ENCODE results near the gene CWC27.

CWC27 gene

GRCh38 chr5:65014769-65015168, 246.0 kb downstream of the CWC27 start:
- Histone ChIP-seq H3K4me3 (ENCODE audit: low read depth in 1 of 2, low read length in 2 of 2) (no peak overlapping the region), H4K20me1 (ENCODE audit: insufficient read depth, low read length) (no peaks in the 10 kb centered on the region), H3K36me3 (ENCODE audit: insufficient read depth, low read length) (no peaks in the 10 kb centered on the region; the same call in 1 of the 2 replicates), H3K4me2 (ENCODE audit: insufficient read depth, low read length) (no peak overlapping the region), H3K79me2 (ENCODE audit: insufficient read depth, low read length) (no peaks in the 10 kb centered on the region), H3K9ac (ENCODE audit: low read depth, low read length) (no peak overlapping the region), H3K27ac (ENCODE audit: low read length) (no peak overlapping the region), H3K27me3 (ENCODE audit: insufficient read depth, low read length, poor library complexity) (no peaks in the 10 kb centered on the region), H2AFZ (ENCODE audit: low read depth, low read length) (no peak overlapping the region), H3K4me1 (ENCODE audit: insufficient read depth, low read length) (peaks cover 3% of the 10 kb centered on the region; the same call in 1 of the 2 replicates), H3K9me3 (ENCODE audit: insufficient read depth, low read length, severe bottlenecking) (no peaks in the 10 kb centered on the region)
- TF ChIP-seq CTCF (IDR thresholded peaks at IDR 0.05; ENCODE audit: borderline replicate concordance, extremely low read depth, low read length, poor library complexity, severe bottlenecking) (no peak), EZH2 (IDR thresholded peaks at IDR 0.05; ENCODE audit: borderline replicate concordance, low read depth, low read length, severe bottlenecking) (no peak)
- ATAC-seq (ENCODE audit: insufficient read depth, low read depth): no peak
- DNase-seq: no peak

- Histone ChIP-seq H2AFZ (ENCODE audit: low read depth, low read length) (no peak overlapping the region), H3K27me3 (ENCODE audit: insufficient read depth, low read length, poor library complexity) (no peaks in the 10 kb centered on the region), H3K36me3 (ENCODE audit: insufficient read depth, low read length) (no peaks in the 10 kb centered on the region; the same call in 1 of the 2 replicates), H3K9ac (ENCODE audit: low read depth, low read length) (no peak overlapping the region), H3K4me2 (ENCODE audit: insufficient read depth, low read length) (no peak overlapping the region), H4K20me1 (ENCODE audit: insufficient read depth, low read length) (no peaks in the 10 kb centered on the region), H3K4me3 (ENCODE audit: low read depth in 1 of 2, low read length in 2 of 2) (no peak overlapping the region), H3K79me2 (ENCODE audit: insufficient read depth, low read length) (no peaks in the 10 kb centered on the region), H3K27ac (ENCODE audit: low read length) (no peak overlapping the region), H3K4me1 (ENCODE audit: insufficient read depth, low read length) (peaks cover 13% of the 10 kb centered on the region), H3K9me3 (ENCODE audit: insufficient read depth, low read length, severe bottlenecking) (no peaks in the 10 kb centered on the region)
- DNase-seq (no peak), ATAC-seq (ENCODE audit: insufficient read depth, low read depth) (no peak)
- TF ChIP-seq EZH2 (IDR thresholded peaks at IDR 0.05; ENCODE audit: borderline replicate concordance, low read depth, low read length, severe bottlenecking): no peak
- no peak for TF ChIP-seq CTCF (IDR thresholded peaks at IDR 0.05; ENCODE audit: borderline replicate concordance, extremely low read depth, low read length, poor library complexity, severe bottlenecking)
Measured at GRCh38 chr5:65015767-65016166, 247.0 kb downstream of the CWC27 start.

- Histone ChIP-seq H3K36me3 (ENCODE audit: insufficient read depth, low read length) (no peaks in the 10 kb centered on the region; the same call in 1 of the 2 replicates), H2AFZ (ENCODE audit: low read depth, low read length) (no peak overlapping the region), H3K27ac (ENCODE audit: low read length) (no peak overlapping the region), H3K4me2 (ENCODE audit: insufficient read depth, low read length) (no peak overlapping the region), H3K79me2 (ENCODE audit: insufficient read depth, low read length) (no peaks in the 10 kb centered on the region), H3K27me3 (ENCODE audit: insufficient read depth, low read length, poor library complexity) (no peaks in the 10 kb centered on the region), H3K4me1 (ENCODE audit: insufficient read depth, low read length) (peaks cover 23% of the 10 kb centered on the region), H3K4me3 (ENCODE audit: low read depth in 1 of 2, low read length in 2 of 2) (no peak overlapping the region), H3K9me3 (ENCODE audit: insufficient read depth, low read length, severe bottlenecking) (no peaks in the 10 kb centered on the region), H3K9ac (ENCODE audit: low read depth, low read length) (no peak overlapping the region), H4K20me1 (ENCODE audit: insufficient read depth, low read length) (no peaks in the 10 kb centered on the region)
- ATAC-seq (ENCODE audit: insufficient read depth, low read depth) (no peak), DNase-seq (no peak)
- no peak for TF ChIP-seq EZH2 (IDR thresholded peaks at IDR 0.05; ENCODE audit: borderline replicate concordance, low read depth, low read length, severe bottlenecking)
Measured at GRCh38 chr5:65017636-65018035, 248.9 kb downstream of the CWC27 start.

GRCh38 chr5:65018763-65019162, 250.0 kb downstream of the CWC27 start:
- TF ChIP-seq CTCF (IDR thresholded peaks at IDR 0.05; ENCODE audit: borderline replicate concordance, extremely low read depth, low read length, poor library complexity, severe bottlenecking) (no peak), EZH2 (IDR thresholded peaks at IDR 0.05; ENCODE audit: borderline replicate concordance, low read depth, low read length, severe bottlenecking) (no peak)
- no peaks in the 10 kb centered on the region for H3K9me3 ChIP-seq (ENCODE audit: insufficient read depth, low read length, severe bottlenecking)
- H3K79me2 ChIP-seq (ENCODE audit: insufficient read depth, low read length): no peaks in the 10 kb centered on the region
- DNase-seq: no peak
- no peak for ATAC-seq (ENCODE audit: insufficient read depth, low read depth)
- no peaks in the 10 kb centered on the region for H4K20me1 ChIP-seq (ENCODE audit: insufficient read depth, low read length)
- no peak overlapping the region for H3K4me2 ChIP-seq (ENCODE audit: insufficient read depth, low read length)
- H3K27ac ChIP-seq (ENCODE audit: low read length): no peak overlapping the region
- no peak overlapping the region for H2AFZ ChIP-seq (ENCODE audit: low read depth, low read length)
- no peak overlapping the region for H3K4me3 ChIP-seq (ENCODE audit: low read depth in 1 of 2, low read length in 2 of 2)
- no peak overlapping the region for H3K9ac ChIP-seq (ENCODE audit: low read depth, low read length)
- peaks cover 23% of the 10 kb centered on the region for H3K4me1 ChIP-seq (ENCODE audit: insufficient read depth, low read length)
- H3K27me3 ChIP-seq (ENCODE audit: insufficient read depth, low read length, poor library complexity): no peaks in the 10 kb centered on the region
- H3K36me3 ChIP-seq (ENCODE audit: insufficient read depth, low read length): no peaks in the 10 kb centered on the region; the same call in 1 of the 2 replicates

Data from DND-41 (cell line).